GM21529 (cell line): ENCODE results near the gene PSAP.

Experiments used
- ATAC-seq: cut with Tn5 transposase; IDR thresholded peaks from one replicate; pipeline ENCODE4 v1.9.1; 2021; ENCODE audit not compliant: unreplicated experiment

Gene PSAP

GRCh38 chr10:71770255-71770654 is 80.8 kb downstream of the PSAP start:
- ATAC-seq = no peak

GRCh38 chr10:71769279-71769823 is 81.7 kb downstream of the PSAP start:
- ATAC-seq = peak; percentile 18

- no peak for ATAC-seq
Measured at GRCh38 chr10:71767420-71768035, 83.5 kb downstream of the PSAP start.

GRCh38 chr10:71766717-71767419 is 84.2 kb downstream of the PSAP start:
- ATAC-seq = no peak
